Measurements from ENCODE around the gene ASPM.
"Not testable (repeated sequence)": the region's sequence is repeated elsewhere in the genome, so short reads cannot be mapped to it uniquely, and the experiment has no call there.

Gene ASPM

GRCh38 chr1:197076585-197076984 lies 69.9 kb downstream of the ASPM start:
- DNase-seq (ENCODE audit: low read depth): no peak

- no peak for DNase-seq (ENCODE audit: low read depth)
These were observed 72.5 kb downstream of the ASPM start for GRCh38 chr1:197073978-197074377.

GRCh38 chr1:197067457-197067818 lies 79.0 kb downstream of the ASPM start:
- no peak for DNase-seq (ENCODE audit: low read depth)

- DNase-seq (ENCODE audit: low read depth): no peak
These were observed 79.6 kb downstream of the ASPM start, which contains the start of gene F13B for GRCh38 chr1:197066719-197067456. TSS of gene F13B (minus strand) at chr1:197067260. CDS start at chr1:197067223, 37 bp downstream.

GRCh38 chr1:197066277-197066676 lies 80.2 kb downstream of the ASPM start:
- DNase-seq (ENCODE audit: low read depth): no peak

GRCh38 chr1:197065559-197065958 lies 80.9 kb downstream of the ASPM start:
- no peak for DNase-seq (ENCODE audit: low read depth)

- no peak for DNase-seq (ENCODE audit: low read depth)
These were observed 83.3 kb downstream of the ASPM start for GRCh38 chr1:197063212-197063611.

- no peak for DNase-seq (ENCODE audit: low read depth)
These were observed 83.8 kb downstream of the ASPM start for GRCh38 chr1:197062692-197063091.

- no peak for DNase-seq (ENCODE audit: low read depth)
These were observed 97.4 kb downstream of the ASPM start for GRCh38 chr1:197049100-197049499.

- DNase-seq (ENCODE audit: low read depth): no peak
These were observed 103.7 kb downstream of the ASPM start for GRCh38 chr1:197042676-197043341.

GRCh38 chr1:197041486-197042353 lies 104.7 kb downstream of the ASPM start:
- no peak for DNase-seq (ENCODE audit: low read depth)

- DNase-seq (ENCODE audit: low read depth): no peak
These were observed 109.6 kb downstream of the ASPM start for GRCh38 chr1:197036861-197037260.

- not testable (repeated sequence) for DNase-seq (ENCODE audit: low read depth)
These were observed 111.7 kb downstream of the ASPM start for GRCh38 chr1:197034631-197035339.
